ENCODE measurements around the gene TLL2. TPM values are rescaled to one million over a fixed set of nuclear protein-coding genes. Genes with fewer than 3 reads are reported as not detected.

The TLL2 gene
- total and polyA plus RNA-seq, 9 of the 15 experiments (the other 6 are each of a cell fraction or from before 2014, with no cell fraction given) = 0.09 TPM; not detected in 8

DNA sequence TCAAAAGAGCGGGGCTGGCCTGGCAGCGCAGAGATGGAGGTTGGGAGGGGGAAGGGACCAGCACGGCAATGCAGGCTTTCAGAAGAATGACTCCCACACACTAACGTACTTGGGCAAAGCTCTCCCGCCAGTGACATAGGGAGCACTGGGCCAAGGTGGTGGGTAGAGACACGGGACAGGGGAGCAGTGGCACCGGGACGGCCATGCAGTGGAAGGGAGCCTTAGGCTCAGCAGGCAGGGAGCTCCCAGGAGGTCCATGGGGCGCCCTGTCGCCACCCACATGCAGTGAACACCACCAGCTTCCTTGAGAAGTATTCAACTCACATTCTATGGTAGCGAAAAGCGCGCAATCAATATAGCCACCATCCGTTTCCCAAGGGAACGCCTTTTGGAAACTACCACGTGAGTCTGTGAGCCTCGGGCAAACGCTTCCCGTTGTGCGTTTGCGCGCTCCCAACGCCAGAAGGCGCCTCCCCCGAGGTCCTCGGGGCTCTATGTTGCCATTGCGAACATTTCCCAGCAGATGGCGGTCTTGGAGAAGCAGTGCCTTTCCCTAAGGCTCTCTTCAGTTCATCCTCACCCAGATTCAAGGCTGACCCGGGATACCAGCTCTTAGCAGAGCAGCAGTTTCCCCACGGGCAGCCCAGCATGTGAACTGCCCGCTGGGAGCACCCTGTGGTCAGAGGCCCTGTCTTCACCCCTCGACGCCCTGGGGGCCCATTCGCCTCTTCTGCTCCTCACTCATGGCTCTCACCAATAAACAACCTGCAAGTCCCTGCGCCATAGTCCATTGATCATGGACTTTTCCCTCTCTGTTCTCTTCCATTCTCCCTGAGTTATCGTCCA lies 138.5 kb downstream of the TLL2 start (continued):
- TF ChIP-seq ZBTB9 (CRISPR knock-in tag; IDR thresholded peaks at IDR 0.05) (no peak), POLR3G (IDR thresholded peaks at IDR 0.05; ENCODE audit: extremely low read depth, insufficient read length, insufficient replicate concordance) (no peak), MAZ (CRISPR knock-in tag; conservative IDR thresholded peaks at IDR 0.05 in 1 of 2, IDR thresholded peaks at IDR 0.05 in 1 of 2) (peak in 1 of 2 experiments; percentile 34; a peak in 1 of 4 replicates), HCFC1 (IDR thresholded peaks at IDR 0.05; ENCODE audit: low read depth, low read length) (0 out of 2 replicates have a peak, but pooled peaks have one; percentile 12), L3MBTL2 (IDR thresholded peaks at IDR 0.05) (peak; percentile 92), MBD2 (IDR thresholded peaks at IDR 0.05; ENCODE audit: borderline replicate concordance, low read depth) (no peak), KLF16 (IDR thresholded peaks at IDR 0.05) (peak; percentile 22; the same call in 1 of the 2 replicates), CREM (IDR thresholded peaks at IDR 0.05; ENCODE audit: low read depth) (peak; percentile 32; the same call in 1 of the 2 replicates), CTCF (IDR thresholded peaks at IDR 0.05 in 2 of 3, conservative IDR thresholded peaks at IDR 0.05 in 1 of 3; ENCODE audit: insufficient read depth in 2 of 3, low read depth in 1 of 3, low read length in 3 of 3) (peak; percentile 98 to 99 (median 99)), GABPB1 (CRISPR knock-in tag; IDR thresholded peaks at IDR 0.05) (0 out of 2 replicates have a peak, but pooled peaks have one; percentile 21), STAG1 (CRISPR knock-in tag; IDR thresholded peaks at IDR 0.05; ENCODE audit: borderline replicate concordance) (peak; percentile 86)
- TF ChIP-seq, protein P1, sequence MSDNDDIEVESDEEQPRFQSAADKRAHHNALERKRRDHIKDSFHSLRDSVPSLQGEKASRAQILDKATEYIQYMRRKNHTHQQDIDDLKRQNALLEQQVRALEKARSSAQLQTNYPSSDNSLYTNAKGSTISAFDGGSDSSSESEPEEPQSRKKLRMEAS (CRISPR knock-in tag; IDR thresholded peaks at IDR 0.05) = 0 out of 2 replicates have a peak, but pooled peaks have one; percentile 37
- TF ChIP-seq, protein P2, sequence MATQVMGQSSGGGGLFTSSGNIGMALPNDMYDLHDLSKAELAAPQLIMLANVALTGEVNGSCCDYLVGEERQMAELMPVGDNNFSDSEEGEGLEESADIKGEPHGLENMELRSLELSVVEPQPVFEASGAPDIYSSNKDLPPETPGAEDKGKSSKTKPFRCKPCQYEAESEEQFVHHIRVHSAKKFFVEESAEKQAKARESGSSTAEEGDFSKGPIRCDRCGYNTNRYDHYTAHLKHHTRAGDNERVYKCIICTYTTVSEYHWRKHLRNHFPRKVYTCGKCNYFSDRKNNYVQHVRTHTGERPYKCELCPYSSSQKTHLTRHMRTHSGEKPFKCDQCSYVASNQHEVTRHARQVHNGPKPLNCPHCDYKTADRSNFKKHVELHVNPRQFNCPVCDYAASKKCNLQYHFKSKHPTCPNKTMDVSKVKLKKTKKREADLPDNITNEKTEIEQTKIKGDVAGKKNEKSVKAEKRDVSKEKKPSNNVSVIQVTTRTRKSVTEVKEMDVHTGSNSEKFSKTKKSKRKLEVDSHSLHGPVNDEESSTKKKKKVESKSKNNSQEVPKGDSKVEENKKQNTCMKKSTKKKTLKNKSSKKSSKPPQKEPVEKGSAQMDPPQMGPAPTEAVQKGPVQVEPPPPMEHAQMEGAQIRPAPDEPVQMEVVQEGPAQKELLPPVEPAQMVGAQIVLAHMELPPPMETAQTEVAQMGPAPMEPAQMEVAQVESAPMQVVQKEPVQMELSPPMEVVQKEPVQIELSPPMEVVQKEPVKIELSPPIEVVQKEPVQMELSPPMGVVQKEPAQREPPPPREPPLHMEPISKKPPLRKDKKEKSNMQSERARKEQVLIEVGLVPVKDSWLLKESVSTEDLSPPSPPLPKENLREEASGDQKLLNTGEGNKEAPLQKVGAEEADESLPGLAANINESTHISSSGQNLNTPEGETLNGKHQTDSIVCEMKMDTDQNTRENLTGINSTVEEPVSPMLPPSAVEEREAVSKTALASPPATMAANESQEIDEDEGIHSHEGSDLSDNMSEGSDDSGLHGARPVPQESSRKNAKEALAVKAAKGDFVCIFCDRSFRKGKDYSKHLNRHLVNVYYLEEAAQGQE (IDR thresholded peaks at IDR 0.05; ENCODE audit: borderline replicate concordance) = peak; percentile 58; the same call in 1 of the 2 replicates
- TF ChIP-seq, protein P2 (CRISPR knock-in tag; IDR thresholded peaks at IDR 0.05; ENCODE audit: low read depth) = no peak

All from K562 (cell line).